Occipital lobe (tissue), 2 donors: Measurements from ENCODE around the gene TNFRSF4. TPM values are rescaled to one million over a fixed set of nuclear protein-coding genes. Genes with fewer than 3 reads are reported as not detected.

Source experiments
- DNase-seq: peaks from one replicate; lab custom pipeline; 2025; lab: John Stamatoyannopoulos, UW
- total RNA-seq: library from RNA; depleted of rRNA; stranded (reverse); fragments of >200 nt; gene quantifications from one replicate; pipeline ENCODE4 v1.2.3, GENCODE V29; 2014

TNFRSF4 gene
- total RNA-seq, 1 donor from 2014 or later, result not detected

DNA sequence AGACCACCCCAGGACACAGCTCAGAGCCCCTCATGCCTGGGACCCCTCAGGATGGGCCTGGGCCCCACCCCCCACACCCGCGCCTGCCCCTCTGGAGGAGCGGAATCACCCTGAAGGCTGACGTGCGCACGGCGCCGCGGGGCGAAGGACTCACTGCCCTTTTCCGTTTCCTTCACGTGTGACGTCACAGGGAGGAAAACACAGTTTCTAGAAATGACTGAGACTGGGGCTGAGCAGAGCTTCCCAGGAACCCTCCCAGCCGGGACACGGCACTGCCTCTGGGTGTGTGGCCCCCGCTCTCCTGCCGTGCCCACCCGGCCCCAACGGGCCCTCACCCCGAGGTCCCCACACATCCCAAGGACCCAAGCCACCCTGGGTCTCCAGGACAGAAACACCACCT is 5.4 kb upstream of the TNFRSF4 start:
- no peak for DNase-seq

DNA sequence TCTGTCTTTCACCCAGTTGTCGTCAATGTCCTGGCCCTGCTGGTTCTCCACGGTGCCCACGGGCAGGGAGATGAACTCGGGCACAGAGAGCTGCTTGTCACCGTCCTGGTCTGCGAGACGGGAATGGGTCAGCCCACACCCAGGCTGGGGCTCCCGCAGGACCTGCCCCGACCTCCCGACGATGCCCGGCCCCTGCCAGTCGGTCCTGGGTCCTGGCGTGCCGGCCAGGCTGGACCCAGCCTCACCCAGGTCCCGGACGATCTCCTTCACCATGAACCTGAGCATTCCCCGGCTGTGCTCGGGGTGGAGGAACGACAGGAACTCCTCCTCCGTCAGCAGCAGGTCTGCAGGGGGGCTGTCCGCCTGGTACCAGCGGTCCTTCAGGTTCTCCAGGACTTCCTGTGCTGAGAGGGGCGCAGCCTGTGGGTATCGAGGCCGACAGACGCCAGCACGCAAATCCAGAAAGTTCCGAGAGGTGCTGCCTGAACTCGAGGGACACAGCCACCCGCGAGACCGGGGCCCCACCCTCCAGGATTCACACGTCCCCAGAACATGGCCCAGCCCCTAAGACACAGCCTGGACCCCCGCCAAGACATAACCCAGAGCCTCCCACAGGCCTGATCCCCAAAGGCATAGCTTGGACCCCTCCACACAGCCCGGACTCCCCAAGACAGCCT is 4.7 kb upstream of the TNFRSF4 start:
- DNase-seq, result no peak

DNA sequence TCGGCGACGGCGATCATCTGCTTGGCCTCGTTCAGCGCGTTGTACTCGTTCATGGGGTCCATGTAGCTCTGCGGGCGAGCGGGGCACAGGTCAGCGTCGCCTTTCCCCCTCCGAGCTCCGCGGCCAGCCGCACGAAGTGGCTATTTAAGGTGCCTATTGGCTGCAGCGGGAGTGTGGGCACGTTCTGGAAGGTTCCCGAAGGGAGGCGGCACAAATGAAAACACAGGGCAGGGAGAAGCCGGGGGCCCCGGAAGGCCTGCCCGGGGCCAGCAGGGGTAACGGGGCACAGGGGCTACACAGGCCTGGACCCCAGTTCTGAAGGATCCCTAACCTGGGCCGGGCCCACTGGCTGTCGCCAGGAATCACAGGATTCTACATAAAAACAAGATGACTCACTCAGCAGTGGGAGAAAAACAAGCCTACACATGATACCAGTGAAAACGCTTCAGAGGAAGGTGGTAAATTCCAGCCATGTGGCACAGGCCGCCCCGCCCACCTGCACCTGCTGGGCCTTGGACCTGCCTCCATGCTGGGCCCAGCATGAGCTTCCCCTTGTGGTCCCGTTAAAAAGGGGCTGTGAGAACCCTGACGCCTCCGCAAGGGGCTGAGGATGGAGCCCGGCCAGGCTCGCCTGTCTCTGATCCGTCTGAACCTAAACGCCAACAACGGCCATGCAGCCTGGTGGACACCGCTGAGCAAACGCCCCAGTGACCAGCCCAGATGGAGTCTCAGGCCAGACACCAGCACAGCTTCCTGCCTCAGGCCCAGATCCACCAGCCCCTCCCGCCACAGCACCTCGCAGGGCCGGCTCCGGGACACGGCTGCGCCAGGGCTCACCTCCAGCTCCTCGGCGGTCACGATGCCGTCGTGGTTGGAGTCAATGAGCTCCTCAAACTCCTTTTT is 3.9 kb upstream of the TNFRSF4 start:
- no peak for DNase-seq

DNA sequence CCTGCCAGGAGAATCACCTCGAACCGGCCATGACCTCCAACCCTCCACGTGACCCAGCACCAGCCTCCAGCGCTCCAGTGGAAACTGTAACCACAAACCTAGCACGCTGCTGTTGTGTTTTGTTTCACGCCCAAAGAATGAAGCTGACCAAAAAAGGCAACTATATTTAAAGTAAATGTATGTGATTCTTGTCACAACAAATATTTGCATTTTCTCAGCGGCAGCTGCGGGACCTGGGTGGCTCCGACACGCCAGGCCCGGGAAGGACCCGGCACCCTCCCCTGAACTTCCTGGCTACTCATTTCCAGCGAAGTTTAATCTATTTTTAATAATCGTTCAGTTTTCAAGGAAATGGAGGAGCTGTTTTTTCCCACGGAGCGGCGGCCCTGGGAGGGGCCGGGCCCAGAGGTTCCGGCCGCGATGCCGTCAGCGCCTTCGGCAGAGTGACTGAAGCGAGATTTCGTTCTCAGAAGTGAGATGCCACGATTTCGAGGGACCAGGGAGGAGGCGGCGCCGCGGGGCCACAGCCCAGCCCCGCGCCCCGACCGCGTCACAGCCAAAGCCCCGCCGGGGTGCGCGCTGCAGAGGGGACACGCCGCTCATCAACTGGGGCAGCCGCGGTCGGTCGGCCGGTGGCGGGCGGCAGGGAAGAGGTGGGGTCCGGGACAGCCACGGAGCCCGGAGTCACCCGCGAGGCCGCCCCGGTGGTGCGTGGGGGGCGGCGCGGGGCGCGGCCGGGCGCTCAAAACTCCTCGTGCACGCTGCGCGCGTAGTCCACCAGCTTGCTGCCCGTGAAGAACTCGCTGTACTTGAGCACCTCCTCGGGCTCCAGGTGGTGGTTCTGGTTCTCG is 3.0 kb upstream of the TNFRSF4 start:
- no peak for DNase-seq

DNA sequence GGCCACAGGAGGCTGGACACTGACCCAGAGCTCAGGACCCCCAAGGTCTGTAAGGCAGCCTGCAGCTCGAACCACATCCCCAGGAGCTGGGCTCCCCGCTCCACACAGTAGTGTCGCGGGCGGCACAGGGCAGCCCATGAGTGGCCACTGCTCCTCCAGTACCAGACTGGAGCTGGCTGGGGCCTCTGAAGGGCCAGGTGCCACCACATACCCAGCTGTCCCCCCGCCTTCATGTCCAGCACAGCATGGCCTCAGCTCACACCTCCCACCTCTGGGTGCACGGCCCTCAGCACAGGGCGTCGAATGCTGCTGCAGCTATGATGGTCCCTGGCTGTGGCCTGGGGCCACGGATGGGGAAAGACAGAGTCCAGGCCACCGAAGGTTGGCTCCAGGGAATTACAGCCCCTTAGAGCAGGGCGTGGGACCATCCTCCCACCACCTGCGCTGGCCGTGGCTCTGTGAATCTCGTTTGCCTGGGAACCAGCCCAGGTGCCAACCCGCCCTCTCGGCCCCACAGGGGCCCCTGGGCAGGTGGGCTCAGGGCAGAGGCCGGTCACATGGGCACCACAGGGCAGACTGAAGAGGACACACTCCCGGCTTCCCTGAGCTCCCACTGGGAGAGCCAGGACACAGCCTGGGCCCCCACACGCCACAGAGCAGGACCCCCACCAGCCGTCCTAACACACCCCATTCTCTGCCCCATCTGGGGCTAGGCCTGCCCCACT is 2.1 kb upstream of the TNFRSF4 start:
- DNase-seq, result no peak

DNA sequence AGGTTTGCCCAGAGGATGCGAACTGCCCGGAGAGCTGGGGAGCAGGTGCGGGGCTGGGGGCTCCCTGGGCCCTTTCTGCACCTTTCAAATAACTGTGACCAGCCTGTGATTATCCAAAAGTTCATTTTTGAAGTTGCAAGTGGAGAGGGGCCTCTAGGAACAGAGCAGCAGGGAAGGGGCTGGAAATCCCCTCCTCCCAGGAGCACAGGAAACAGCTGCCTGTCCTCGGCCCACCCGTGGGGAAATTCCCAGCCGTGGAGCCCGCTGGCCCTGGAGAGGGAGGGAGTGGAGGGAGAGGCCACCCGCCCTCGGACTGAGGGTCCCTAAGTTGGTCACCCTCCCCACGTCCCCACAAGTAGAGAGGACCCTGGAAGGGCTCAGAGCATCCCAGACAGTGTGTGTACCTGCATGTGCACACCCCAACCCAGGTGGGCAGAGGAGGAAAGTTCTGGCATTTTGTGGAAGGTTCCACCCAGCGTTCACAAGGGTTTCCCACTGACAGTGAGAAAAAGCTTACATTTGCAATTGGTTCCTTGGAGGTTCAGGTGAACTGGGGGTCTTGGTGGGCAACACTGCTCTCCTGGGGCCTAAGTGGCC is 1.2 kb upstream of the TNFRSF4 start:
- DNase-seq, result no peak

DNA sequence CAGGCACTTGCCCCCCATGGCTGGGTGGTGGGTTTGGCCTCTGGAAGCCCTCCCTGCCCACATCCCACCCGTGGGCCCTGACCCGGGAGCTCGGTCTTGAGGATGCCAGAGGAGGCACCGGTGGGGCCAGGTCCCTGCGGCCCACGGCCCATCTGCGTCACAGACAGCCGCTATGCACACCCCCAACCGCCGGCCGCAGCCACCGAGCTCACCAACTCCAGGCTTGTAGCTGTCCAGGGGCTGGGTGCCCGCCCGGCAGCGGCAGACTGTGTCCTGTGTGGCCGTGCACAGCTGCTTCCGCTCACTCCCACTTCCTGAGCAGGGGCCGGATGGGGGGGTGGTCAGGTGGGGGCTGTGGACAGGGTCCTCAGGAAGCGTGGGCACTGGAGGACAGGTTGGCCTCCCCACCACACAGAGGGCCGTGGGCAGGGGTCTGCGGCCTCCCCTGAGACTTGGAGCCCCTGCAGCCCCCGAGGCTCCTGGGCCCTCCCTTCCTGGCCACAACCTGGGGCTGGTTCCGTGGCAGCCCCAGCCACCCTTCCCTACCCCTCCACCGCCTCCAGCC is 1.1 kb downstream of the TNFRSF4 start:
- DNase-seq, result no peak

DNA sequence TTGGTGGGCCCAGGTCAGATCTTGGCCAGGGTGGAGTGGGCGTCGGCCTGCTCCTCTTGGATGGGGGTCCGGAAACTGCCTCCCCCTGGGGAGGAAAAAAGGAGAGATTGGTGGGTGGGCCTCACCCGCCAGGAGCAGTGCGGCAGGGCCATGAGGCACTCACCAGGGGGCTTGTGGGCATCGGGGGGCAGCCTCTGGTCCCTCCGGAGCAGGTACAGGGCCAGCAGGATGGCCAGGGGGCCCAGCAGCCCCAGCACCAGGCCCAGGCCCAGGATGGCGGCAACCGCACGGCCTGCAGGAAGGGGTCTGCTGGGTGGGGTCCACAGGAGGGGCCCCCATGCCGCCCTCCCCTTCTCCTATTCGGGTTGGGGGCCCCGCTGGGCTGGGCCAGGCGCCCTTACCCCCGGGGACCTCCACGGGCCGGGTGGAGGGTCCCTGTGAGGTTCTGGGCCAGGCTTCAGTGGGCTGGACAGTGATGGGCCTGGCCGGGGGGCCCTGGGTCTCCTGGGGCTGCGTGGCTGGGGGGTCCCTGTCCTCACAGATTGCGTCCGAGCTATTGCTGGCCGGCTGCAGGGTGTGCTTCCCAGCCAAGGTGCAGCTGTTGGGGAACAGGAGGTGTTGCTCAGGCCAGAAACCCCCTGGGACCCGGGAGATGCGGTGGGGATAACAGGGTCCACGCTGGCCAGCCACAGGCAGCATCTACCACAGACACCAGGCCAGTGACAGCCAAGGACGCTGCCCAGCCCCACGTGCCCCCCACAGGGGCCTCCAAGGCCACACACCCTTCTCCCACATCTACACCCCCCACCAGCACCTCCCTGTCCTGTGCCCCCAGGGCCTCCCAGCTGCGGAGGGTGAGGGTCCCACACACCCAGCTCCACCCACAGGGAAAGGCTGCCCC is 2.2 kb downstream of the TNFRSF4 start:
- no peak for DNase-seq

DNA sequence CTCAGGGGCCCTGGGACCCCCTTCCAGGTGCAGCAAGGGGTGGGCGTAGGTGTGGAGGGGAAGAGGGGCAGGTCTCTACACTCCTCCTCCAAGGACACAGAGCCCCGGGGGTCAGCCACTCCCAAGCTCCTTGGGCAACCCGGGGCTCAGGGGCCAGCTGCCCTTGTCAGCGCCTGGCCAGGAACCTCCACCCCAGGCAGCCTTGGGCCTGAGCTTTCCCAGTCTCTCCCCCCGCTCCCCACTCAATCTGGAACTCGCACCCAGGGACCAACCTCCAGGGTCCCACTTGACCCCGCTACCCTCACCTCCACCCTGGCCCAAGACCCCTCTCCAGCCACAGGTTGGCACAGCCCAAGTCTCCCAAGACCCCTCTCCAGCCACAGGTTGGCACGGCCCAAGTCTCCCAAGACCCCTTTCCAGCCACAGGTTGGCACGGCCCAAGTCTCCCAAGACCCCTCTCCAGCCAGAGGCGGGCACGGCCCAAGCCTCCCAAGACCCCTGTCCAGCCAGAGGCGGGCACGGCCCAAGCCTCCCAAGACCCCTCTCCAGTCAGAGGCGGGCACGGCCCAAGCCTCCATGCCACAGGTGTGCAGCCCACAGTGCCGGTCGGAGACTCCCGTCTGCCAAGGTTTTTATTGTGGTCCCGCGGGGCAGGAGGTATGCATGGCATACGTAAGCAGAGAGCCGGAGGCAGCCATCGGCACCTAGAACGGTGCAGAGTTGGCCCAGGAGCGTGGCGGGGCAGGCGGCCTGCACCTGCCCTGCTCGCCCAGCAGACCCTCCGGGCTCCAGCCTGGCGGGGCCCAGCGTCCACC is 3.0 kb downstream of the TNFRSF4 start:
- DNase-seq, result no peak

DNA sequence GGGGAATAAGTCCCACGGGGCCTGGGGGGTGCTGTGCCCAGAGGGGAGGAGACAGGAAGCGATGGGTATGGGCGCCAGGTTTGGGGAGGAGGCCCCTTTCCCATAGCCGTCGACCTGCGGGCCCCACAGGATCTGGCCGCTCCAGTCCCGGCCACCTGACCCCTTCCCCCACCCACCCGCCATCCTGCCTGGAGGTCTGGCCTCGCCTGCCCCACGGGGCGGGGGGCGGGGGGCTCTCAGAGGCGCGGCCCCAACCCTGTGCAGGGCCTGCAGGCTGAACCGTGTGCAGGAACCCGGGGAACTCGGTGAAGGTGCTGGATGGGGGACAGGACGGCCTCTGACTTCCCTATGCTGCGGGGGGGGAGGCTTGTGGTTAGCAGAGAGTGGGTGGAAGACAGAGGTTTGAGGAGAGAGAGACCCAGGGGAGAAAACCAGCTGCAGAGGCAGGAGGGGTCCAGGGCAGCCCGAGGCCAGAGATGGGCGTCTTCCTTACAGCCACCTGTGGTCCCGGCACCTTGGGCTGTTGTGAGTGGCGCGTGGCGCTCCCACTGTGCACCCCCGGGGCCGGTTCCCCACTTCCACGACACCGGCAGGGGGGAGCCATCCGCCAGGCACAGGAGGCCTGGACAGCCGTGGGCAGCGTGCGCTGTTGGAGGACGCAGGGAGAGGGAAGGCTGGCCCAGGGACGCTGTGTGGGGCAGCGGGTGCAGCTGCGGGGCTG is 5.1 kb downstream of the TNFRSF4 start:
- DNase-seq, result no peak

DNA sequence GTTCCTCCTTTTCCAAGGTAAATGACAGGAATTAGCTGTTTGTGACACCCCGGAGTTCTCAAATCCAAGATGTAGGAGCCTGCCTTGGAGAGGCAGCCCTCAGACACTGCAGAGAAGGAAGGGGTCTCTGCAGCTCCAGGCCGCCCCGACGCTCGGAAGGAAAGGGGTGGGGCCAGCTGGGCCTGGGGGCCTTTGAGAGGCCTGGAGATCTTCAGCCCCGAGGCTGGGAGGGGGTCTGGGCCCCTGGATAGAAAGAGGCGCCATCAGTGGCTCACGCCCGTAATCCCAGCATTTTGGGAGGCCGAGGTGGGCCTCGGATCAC is 6.4 kb downstream of the TNFRSF4 start:
- no peak for DNase-seq

DNA sequence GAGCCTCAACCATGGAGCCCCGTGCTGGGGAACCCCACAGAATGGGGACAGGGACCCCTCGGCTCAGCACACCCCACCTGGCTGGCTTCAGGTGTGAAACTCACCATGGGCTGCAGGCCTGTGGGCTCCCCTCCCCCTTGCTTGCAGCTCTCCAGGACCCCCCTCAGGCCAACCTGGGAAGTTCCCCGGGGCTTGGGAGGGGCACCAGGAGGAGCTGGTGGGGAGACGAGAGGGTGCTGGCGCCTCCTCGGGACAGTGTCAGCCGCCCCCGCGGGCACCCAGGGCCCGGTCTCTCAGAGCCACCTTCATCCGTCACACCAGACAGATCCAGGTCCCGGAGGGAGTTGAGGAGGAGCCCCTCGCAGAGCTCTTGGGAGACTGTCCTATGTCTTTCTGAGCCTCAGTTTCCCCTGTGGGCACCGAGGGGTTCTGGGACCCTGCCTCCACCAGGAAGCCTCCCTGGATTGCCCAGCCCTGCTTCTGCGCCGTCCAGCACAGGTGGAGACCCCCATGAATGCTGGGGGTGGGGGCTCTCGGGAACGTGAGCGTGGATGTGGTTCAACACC is 6.9 kb downstream of the TNFRSF4 start:
- DNase-seq, result no peak

DNA sequence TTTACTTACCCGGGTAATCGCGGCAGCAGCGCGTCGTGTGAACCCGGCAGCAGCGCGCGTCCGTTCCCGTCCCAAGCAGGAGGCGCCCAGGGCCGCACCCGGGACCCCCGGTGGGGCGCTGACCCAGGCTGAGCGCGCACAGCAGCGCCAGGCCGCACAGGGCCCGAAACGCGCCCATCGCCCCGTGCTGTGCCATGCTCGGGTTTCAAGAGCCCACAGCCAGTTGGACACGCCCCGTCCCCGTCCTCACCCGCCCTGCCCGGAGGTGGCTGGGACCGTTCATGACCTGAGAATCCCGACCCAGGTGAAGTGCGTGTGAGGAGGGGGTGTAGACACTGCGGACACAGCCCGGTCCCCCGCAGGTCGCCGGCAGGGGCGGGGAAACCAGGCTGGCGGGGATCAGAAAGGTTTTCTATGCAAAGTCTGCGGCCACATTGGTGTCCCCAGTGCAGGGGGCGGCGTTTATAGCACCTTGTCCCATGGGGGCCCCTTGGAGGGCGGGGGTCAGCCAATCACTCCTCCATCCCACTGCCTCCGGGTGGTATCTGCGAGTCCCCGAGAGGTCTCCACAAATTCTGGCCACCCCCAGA is 7.5 kb downstream of the TNFRSF4 start, which contains the start of gene TNFRSF18:
Gene TNFRSF18, minus strand, starts transcription at position 217 of the 590 bp plus-strand sequence. Its CDS starts 21 bp downstream, at position 196.
- DNase-seq, result no peak

DNA sequence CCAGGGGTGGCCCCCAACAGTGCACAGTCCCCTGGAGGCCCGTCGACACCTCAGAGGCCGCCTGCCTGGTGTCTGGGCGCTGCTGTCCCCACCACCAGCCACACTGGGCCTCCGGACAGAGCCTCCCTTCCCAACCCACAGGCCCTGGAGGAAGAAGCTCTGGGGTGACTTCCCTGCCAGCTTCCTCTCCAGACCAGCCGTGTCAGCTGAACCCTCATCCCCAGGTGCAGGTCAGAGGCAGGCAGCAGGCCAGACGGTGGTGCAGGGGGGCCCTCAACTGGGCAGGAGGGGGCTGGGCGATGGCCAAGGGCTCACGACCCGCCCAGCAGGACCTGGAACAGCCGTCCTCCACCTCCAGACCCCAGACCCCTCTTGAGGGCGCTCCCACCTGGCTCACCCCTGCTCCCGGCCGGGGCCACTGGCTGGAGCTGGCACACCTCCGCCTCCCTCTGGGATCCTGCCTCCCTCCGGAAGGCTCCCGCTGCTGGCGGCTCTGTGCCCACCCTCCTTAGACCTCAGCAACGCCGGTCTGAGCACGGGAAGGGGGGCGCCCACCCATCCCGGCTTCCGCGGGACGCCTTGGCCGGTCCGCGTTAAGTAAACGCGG is 8.1 kb downstream of the TNFRSF4 start:
- DNase-seq, result no peak

DNA sequence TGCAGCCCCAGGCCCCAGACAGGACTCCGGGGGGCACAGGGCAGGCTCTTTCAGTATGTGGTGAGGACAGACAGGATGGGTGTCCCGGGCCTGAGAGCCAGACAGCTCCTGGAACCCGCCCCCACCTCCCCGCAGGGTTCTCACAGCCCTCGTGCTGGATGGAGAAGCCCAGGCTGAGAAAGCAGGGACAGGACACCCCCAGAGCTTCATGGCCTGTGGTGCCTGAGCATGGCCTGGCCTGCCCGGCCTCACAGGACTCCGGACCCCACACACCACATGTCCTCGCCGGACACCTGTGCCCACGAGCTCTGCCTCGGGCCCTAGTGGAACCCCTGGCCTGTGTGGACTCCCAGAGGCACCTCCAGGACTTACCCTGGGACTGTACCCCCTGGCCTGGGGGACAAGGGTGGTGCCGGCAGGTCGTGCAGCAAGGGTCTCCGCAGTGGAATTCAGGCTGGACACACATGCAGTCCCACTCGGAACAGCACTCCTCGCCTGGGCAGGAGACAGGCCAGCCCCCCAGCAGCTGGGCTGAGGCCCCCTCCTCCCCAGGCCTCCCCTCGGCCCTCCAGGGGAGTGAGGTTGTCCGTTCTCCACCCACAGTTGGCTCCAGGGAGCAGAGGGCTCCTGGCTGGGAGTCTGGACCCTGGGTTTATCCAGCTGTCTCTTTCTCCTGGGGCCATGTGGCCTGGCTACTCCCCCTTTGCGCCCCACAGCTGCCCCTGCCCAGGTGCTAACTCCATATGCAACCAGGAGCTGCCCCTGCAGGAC is 8.8 kb downstream of the TNFRSF4 start:
- DNase-seq, result no peak

DNA sequence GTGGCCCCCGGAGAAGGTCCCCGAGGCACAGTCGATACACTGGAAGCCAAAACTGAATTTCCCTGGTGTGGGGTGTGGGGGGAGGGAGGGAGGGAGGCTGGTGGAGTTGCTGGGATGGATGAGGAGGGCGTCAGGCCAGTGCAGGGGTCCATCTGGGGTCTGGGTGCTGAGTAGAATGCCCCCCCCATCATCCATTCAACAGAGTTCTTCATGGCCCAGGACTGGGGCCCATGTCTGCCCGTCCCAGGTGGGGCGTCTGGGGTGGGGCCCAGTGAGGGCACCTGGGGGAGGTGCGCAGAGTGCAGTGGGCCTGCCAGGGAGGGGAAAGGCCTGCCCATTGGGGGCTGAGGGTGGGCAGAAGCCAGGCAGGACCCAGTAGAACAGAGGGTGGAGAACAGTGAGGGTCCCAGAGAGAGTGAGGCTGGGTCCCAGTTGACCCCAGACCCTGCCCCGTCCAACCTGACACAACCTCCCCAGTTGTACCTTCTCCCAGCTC is 9.5 kb downstream of the TNFRSF4 start:
- no peak for DNase-seq
